ENCODE data around the gene MCMBP.
A peak's percentile ranks its signal among the peaks of the same experiment; 100 is the strongest.
"Not testable (repeated sequence)": the region's sequence is repeated elsewhere in the genome, so short reads cannot be mapped to it uniquely, and the experiment has no call there.

MCMBP gene

DNA sequence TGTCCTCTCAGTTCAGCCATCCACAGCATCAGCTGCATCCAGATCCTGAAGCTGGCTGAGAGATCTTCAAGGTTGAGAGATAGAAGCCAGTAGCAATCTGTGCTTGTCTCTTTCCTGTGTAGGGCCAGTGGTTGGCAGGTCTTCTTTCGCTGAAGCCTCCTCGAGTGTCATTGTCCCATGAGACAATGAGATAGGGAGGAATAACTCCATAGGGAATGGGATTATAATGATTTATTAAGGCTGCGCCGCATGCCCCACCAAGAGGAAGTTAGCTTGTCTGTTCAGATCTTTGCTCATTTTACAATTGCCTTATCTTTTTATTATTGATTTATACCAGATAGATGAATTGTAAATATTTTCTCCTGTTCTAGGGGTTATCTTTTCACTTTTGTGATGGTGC, 61.5 kb downstream of the MCMBP start:
- in situ Hi-C loops (cut with HindIII; ENCODE audit: low pct_unique_long_range_greater_than_20kb, low sequenced_read_pairs) = no loop called here
- TF ChIP-seq JUND (IDR thresholded peaks at IDR 0.05; ENCODE audit: low read depth) = no peak
- no peak for DNase-seq (ENCODE audit: low read depth in 1 of 2, low spot score in 1 of 2)

DNA sequence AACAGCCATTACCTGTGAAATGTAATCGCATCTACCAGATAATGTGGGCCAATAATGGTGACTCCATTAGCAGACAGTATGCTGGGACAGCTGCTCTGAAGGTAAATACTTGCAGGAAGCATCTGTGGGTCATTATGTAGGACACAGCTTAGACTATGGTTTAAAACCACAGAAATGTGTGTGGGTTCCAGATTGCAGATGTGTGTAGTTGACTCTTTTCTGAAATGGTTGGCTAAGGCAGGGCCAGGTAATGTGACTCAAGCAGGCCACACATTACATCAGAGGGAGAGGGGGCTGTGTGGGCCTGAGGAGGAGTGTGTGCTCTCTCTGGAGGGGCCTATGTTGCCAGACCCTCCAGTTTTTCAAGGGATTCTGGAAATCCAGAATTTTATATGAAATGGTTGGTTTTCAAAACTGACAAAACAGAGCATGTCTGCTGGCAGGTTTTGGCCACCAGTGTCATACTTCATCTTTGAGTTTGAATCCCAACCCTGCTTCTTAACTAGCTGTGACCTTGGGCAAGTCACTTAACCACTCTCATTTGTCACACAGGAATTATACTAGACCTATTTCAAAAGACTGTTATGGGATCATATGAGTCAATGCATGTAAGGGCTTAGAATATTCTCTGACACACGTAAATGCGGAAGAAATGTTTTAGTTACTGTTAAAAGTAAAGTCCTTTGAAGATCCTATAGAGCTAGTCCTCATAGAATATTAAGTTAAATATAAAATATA, 64.5 kb downstream of the MCMBP start:
- in situ Hi-C loops (cut with HindIII; ENCODE audit: low pct_unique_long_range_greater_than_20kb, low sequenced_read_pairs) = no loop called here
- no peak for TF ChIP-seq JUND (IDR thresholded peaks at IDR 0.05; ENCODE audit: low read depth)
- DNase-seq (ENCODE audit: low read depth in 1 of 2, low spot score in 1 of 2) = no peak

- DNase-seq (ENCODE audit: low read depth in 1 of 2, low spot score in 1 of 2) = no peak
- TF ChIP-seq JUND (IDR thresholded peaks at IDR 0.05; ENCODE audit: low read depth) = no peak
- in situ Hi-C loops (cut with HindIII; ENCODE audit: low pct_unique_long_range_greater_than_20kb, low sequenced_read_pairs) = no loop called here
Measured at GRCh38 chr10:119806334-119807130, 66.1 kb downstream of the MCMBP start.

- DNase-seq (ENCODE audit: low read depth in 1 of 2, low spot score in 1 of 2) = no peak
- TF ChIP-seq JUND (IDR thresholded peaks at IDR 0.05; ENCODE audit: low read depth) = no peak
- in situ Hi-C loops (cut with HindIII; ENCODE audit: low pct_unique_long_range_greater_than_20kb, low sequenced_read_pairs) = no loop called here
Measured at GRCh38 chr10:119805702-119806230, 66.9 kb downstream of the MCMBP start.

GRCh38 chr10:119803264-119803663, 69.4 kb downstream of the MCMBP start:
- DNase-seq (ENCODE audit: low read depth in 1 of 2, low spot score in 1 of 2) = no peak
- no peak for TF ChIP-seq JUND (IDR thresholded peaks at IDR 0.05; ENCODE audit: low read depth)
- in situ Hi-C loops (cut with HindIII; ENCODE audit: low pct_unique_long_range_greater_than_20kb, low sequenced_read_pairs) = no loop called here

- DNase-seq (ENCODE audit: low read depth in 1 of 2, low spot score in 1 of 2) = no peak
- in situ Hi-C loops (cut with HindIII; ENCODE audit: low pct_unique_long_range_greater_than_20kb, low sequenced_read_pairs) = no loop called here
- no peak for TF ChIP-seq JUND (IDR thresholded peaks at IDR 0.05; ENCODE audit: low read depth)
Measured at GRCh38 chr10:119801998-119802538, 70.6 kb downstream of the MCMBP start.

- DNase-seq (ENCODE audit: low read depth in 1 of 2, low spot score in 1 of 2) = no peak
- in situ Hi-C loops (cut with HindIII; ENCODE audit: low pct_unique_long_range_greater_than_20kb, low sequenced_read_pairs) = no loop called here
Measured at GRCh38 chr10:119801176-119801575, 71.5 kb downstream of the MCMBP start.

DNA sequence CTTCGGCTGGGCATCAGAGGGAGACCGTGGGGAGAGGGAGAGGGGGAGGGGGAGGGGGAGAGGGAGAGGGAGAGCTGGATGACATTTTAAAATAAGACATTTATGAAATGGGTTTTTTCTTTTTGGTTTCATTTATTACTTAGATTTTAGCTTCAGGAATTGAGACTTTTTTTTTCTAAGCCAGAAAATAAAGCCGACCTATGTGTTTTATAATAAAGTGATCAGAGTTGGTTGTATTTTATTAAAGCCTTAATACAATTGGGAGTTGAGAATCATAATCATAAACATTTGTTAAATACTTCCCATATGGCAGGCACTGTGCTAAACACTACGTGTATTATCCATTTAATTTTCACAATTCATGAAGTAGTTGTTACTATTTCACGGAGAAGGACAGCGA, 76.6 kb downstream of the MCMBP start:
- no peak for TF ChIP-seq JUND (IDR thresholded peaks at IDR 0.05; ENCODE audit: low read depth)
- in situ Hi-C loops (cut with HindIII; ENCODE audit: low pct_unique_long_range_greater_than_20kb, low sequenced_read_pairs) = no loop called here
- no peak for DNase-seq (ENCODE audit: low read depth in 1 of 2, low spot score in 1 of 2)

More at GRCh38 chr10:119801176-119801575, 71.5 kb downstream of the MCMBP start:
- no peak for TF ChIP-seq JUND (IDR thresholded peaks at IDR 0.05; ENCODE audit: low read depth)

DNA sequence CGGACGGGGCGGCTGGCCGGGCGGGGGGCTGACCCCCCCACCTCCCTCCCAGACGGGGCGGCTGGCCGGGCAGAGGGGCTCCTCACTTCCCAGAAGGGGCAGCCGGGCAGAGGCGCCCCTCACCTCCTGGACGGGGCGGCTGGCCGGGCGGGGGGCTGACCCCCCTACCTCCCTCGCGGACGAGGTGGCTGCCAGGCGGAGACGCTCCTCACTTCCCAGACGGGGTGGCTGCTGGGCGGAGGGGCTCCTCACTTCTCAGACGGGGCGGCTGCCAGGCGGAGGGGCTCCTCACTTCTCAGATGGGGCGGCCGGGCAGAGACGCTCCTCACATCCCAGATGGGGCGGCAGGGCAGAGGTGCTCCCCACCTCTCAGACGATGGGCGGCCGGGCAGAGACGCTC, 77.5 kb downstream of the MCMBP start:
- in situ Hi-C loops (cut with HindIII; ENCODE audit: low pct_unique_long_range_greater_than_20kb, low sequenced_read_pairs); DNase-seq (ENCODE audit: low read depth in 1 of 2, low spot score in 1 of 2): not testable (repeated sequence)

GRCh38 chr10:119786117-119786769, 86.4 kb downstream of the MCMBP start:
- DNase-seq (ENCODE audit: low read depth in 1 of 2, low spot score in 1 of 2) = peak in 1 of 2 experiments; percentile 32
- no peak for TF ChIP-seq JUND (IDR thresholded peaks at IDR 0.05; ENCODE audit: low read depth)
- in situ Hi-C loops (cut with HindIII; ENCODE audit: low pct_unique_long_range_greater_than_20kb, low sequenced_read_pairs) = no loop called here

GRCh38 chr10:119784340-119785067, 88.1 kb downstream of the MCMBP start:
- no peak for TF ChIP-seq JUND (IDR thresholded peaks at IDR 0.05; ENCODE audit: low read depth)
- no peak for DNase-seq (ENCODE audit: low read depth in 1 of 2, low spot score in 1 of 2)
- in situ Hi-C loops (cut with HindIII; ENCODE audit: low pct_unique_long_range_greater_than_20kb, low sequenced_read_pairs) = no loop called here

GRCh38 chr10:119783665-119784027, 89.0 kb downstream of the MCMBP start:
- in situ Hi-C loops (cut with HindIII; ENCODE audit: low pct_unique_long_range_greater_than_20kb, low sequenced_read_pairs) = no loop called here
- DNase-seq (ENCODE audit: low read depth in 1 of 2, low spot score in 1 of 2) = no peak
- TF ChIP-seq JUND (IDR thresholded peaks at IDR 0.05; ENCODE audit: low read depth) = no peak
